HG03135 (cell line): Measurements from ENCODE around the gene MGAT2.
"Not testable (repeated sequence)": the region's sequence is repeated elsewhere in the genome, so short reads cannot be mapped to it uniquely, and the experiment has no call there.

Experiments
- ATAC-seq: cut with Tn5 transposase; IDR thresholded peaks from one replicate; pipeline ENCODE4 v1.9.1; 2021; ENCODE audit warnings: mild to moderate bottlenecking, moderate library complexity; ENCODE audit not compliant: unreplicated experiment

The MGAT2 gene

GRCh38 chr14:49620182-49621113 lies at the start of gene MGAT2, which contains the start of gene RPL36AL:
Gene MGAT2 (plus strand): TSS chr14:49620799. CDS start chr14:49621269, 470 bp downstream.
Gene RPL36AL (minus strand): TSS chr14:49620626. CDS start chr14:49619104, 1,522 bp downstream.
- peak; percentile 93 for ATAC-seq

GRCh38 chr14:49574038-49574437 lies 46.6 kb upstream of the MGAT2 start:
- ATAC-seq: no peak

- no peak for ATAC-seq
Observed at GRCh38 chr14:49578141-49578540, 42.5 kb upstream of the MGAT2 start.

GRCh38 chr14:49579841-49580240 lies 40.8 kb upstream of the MGAT2 start:
- ATAC-seq: no peak

- no peak for ATAC-seq
Observed at GRCh38 chr14:49581209-49582112, 39.1 kb upstream of the MGAT2 start.

GRCh38 chr14:49582113-49582977 lies 38.3 kb upstream of the MGAT2 start:
- ATAC-seq: no peak

GRCh38 chr14:49583629-49584028 lies 37.0 kb upstream of the MGAT2 start:
- no peak for ATAC-seq

- ATAC-seq: no peak
Observed at GRCh38 chr14:49584058-49584457, 36.5 kb upstream of the MGAT2 start.

GRCh38 chr14:49584981-49585640 lies 35.5 kb upstream of the MGAT2 start:
- ATAC-seq: not testable (repeated sequence)

- ATAC-seq: peak; percentile 88
Observed at GRCh38 chr14:49585803-49586672, 34.6 kb upstream of the MGAT2 start, which contains the start of gene RPS29. Gene RPS29 (minus strand): TSS chr14:49586380. CDS start chr14:49586346, 34 bp downstream.

GRCh38 chr14:49586673-49587460 lies 33.7 kb upstream of the MGAT2 start:
- ATAC-seq: peak; percentile 29

- no peak for ATAC-seq
Observed at GRCh38 chr14:49589387-49589786, 31.2 kb upstream of the MGAT2 start.

- ATAC-seq: no peak
Observed at GRCh38 chr14:49593016-49593415, 27.6 kb upstream of the MGAT2 start.

- ATAC-seq: no peak
Observed at GRCh38 chr14:49594347-49595091, 26.1 kb upstream of the MGAT2 start.

- ATAC-seq: peak; percentile 0
Observed at GRCh38 chr14:49598189-49598484, 22.5 kb upstream of the MGAT2 start.

GRCh38 chr14:49598485-49599300 lies 21.9 kb upstream of the MGAT2 start, which contains the start of gene LRR1:
Gene LRR1 (plus strand): TSS chr14:49598940. CDS start chr14:49599021, 81 bp downstream.
- ATAC-seq: peak; percentile 55

- no peak for ATAC-seq
Observed at GRCh38 chr14:49607583-49607982, 13.0 kb upstream of the MGAT2 start.
